HG02852 (cell line): ENCODE measurements around the gene ZKSCAN4.

Experiments
- ATAC-seq: cut with Tn5 transposase; IDR thresholded peaks from one replicate; pipeline ENCODE4 v1.9.1; 2021; ENCODE audit warnings: mild to moderate bottlenecking, moderate library complexity; ENCODE audit not compliant: unreplicated experiment

ZKSCAN4 gene

GRCh38 chr6:28252009-28252975, at the start of gene ZKSCAN4:
Gene ZKSCAN4, minus strand, starts transcription at chr6:28252269. Its CDS starts 289 bp downstream, at chr6:28251980.
- peak; percentile 86 for ATAC-seq

GRCh38 chr6:28296520-28297060, 44.5 kb upstream of the ZKSCAN4 start:
- no peak for ATAC-seq

- no peak for ATAC-seq
Measured at GRCh38 chr6:28295326-28295725, 43.3 kb upstream of the ZKSCAN4 start.

GRCh38 chr6:28291573-28291972, 39.5 kb upstream of the ZKSCAN4 start:
- no peak for ATAC-seq

DNA sequence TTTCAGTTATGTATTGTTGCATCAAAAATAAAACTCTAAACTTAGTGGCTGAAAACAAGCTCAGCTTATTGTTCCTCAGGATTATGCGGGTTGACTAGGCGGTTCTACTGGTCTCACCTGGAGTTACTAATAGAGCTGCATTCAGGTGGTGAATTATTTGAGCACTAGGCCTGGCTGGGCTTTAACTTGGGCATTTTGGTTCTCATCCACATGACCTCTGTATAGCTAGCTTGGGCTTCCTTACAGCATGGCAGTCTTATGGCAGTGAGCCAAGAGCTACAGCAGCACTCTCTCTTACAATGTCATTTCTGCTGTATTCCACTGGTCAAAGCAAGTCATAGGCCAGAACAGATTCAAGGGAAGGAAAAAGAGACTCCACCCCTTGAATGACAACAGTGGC, 30.9 kb upstream of the ZKSCAN4 start:
- ATAC-seq: no peak

DNA sequence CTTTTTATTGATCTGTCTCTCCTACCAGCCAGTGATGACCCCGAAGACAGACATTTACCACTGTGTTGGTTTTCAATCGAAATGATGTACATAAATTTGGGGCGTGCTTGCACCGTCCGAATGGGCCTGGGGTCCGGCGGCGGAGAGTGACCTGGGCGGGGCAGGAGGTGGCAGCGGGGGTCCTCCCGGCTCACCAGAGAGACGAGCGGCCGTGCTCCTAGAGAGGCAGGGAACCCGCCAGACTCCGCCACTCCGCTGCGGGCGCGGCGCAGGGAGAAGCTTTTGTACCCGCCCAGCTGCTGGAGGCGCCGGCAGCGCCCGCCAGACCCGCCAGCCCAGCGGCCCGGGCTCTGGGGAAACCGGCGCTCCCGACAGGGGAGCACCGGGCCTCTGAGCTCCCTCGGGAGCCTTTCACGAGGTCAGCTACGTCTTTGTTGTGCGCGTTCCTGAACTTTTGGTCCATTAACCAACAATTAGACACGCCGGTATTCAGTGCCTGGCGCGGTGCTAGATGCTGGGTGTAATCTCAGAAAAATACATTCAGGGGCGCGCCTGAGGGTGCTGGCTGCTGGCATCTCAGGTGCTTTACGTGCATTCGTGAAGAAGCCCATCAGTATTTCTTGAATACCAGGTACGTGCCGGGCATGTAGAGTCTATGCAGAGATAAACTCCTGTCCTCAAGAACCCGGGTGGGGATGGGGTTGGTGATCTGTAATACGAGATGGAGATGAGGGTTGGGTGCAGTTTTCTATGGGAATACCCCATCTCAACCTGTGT, 29.4 kb upstream of the ZKSCAN4 start, which contains the start of gene PGBD1:
TSS of gene PGBD1 (plus strand) at position 285 of the 777 bp plus-strand sequence. CDS start 2,242 bp downstream, outside the sequence.
- ATAC-seq: peak; percentile 86

- ATAC-seq: no peak
Measured at GRCh38 chr6:28280595-28281287, 28.7 kb upstream of the ZKSCAN4 start.

- ATAC-seq: no peak
Measured at GRCh38 chr6:28277746-28278145, 25.7 kb upstream of the ZKSCAN4 start.

DNA sequence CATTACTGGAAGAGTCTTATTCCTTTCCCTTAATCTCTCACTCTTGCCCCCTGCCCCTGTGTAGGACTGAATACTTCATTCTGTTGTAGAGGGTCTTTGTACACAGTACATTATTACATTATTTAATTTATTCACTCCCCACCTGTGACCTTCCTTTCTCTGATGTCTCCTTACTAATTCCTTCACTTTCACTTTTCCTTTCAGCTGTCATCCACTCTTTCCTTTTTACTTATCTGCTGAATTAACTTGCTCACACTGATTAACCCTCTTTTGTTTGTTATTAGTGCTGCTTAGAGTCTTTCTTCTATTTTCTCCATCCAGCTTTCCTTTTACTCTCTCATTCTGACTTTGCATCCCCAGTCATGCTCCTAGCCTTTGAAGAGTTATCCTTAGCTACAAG, 22.8 kb upstream of the ZKSCAN4 start:
- ATAC-seq: no peak

DNA sequence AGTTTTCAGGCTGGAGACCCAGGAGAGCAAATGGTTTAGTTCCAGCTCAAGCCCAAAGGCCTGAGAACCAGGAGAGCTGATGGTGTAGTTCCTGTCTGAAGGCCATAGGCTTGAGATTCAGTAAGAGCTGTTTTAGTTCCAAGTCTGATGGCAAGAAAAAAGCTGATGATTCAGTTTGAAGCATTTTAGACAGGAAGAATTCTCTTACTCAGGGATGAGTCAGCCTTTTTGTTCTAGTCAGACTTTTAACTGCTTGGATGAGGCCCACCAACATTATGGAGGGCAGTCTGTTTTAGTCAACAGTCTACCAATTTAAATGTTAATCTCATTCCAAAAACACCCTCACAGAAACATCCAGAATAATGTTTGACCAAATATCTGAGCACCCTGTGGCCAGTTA, 17.4 kb upstream of the ZKSCAN4 start:
- no peak for ATAC-seq

GRCh38 chr6:28267695-28268059, 15.6 kb upstream of the ZKSCAN4 start:
- no peak for ATAC-seq

GRCh38 chr6:28266962-28267694, 15.1 kb upstream of the ZKSCAN4 start, which contains the start of gene ZSCAN26:
Gene ZSCAN26, plus strand, starts transcription at chr6:28267143. Its CDS starts 4,777 bp downstream, at chr6:28271920.
- ATAC-seq: peak; percentile 88

GRCh38 chr6:28266563-28266961, 14.5 kb upstream of the ZKSCAN4 start:
- ATAC-seq: no peak

- ATAC-seq: no peak
Measured at GRCh38 chr6:28264834-28265401, 12.8 kb upstream of the ZKSCAN4 start.

- ATAC-seq: no peak
Measured at GRCh38 chr6:28263922-28264321, 11.9 kb upstream of the ZKSCAN4 start.

- no peak for ATAC-seq
Measured at GRCh38 chr6:28258877-28259777, 7.1 kb upstream of the ZKSCAN4 start, which contains the start of gene NKAPL. Gene NKAPL, plus strand, starts transcription at chr6:28259297. Its CDS starts 75 bp downstream, at chr6:28259372.

DNA sequence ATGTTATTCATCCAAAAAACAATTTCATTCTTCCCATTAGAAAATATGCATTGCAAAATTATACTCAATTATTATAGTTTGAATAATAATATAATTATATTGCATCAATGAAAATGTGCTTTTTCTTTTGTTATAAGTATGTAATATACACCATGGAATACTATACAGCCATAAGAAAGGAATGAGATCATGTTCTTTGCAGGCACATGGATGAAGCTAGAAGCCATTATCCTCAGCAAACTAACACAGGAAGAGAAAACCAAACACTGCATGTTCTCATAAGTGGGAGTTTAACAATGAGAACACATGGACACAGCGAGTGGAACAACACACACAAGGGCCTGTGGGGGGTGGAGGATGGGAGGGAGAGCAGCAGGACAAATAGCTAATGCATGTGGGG, 5.0 kb upstream of the ZKSCAN4 start:
- no peak for ATAC-seq

DNA sequence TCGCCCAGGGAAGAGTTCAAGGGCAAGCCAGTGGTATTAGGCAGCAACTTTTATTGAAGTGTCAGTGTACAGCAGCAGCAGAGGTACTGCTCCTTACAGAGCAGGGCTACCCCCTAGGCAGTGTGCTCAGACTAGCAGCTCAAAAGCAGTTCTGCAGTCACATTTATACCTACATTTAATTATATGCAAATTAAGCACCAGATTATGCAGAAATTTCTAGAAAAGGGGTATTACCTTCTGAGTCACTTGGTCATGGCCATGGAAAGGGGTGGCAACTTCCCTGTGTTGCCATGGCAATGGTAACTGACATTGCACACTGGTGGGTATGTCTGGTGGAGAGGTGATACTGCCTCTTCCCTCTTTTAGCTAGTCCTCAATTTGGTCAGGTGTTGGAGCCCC, 2.1 kb upstream of the ZKSCAN4 start:
- no peak for ATAC-seq

GRCh38 chr6:28251661-28252008, 434 bp downstream of the ZKSCAN4 start:
- ATAC-seq: peak; percentile 45
